Measurements from ENCODE around the gene STUM.

DNA sequence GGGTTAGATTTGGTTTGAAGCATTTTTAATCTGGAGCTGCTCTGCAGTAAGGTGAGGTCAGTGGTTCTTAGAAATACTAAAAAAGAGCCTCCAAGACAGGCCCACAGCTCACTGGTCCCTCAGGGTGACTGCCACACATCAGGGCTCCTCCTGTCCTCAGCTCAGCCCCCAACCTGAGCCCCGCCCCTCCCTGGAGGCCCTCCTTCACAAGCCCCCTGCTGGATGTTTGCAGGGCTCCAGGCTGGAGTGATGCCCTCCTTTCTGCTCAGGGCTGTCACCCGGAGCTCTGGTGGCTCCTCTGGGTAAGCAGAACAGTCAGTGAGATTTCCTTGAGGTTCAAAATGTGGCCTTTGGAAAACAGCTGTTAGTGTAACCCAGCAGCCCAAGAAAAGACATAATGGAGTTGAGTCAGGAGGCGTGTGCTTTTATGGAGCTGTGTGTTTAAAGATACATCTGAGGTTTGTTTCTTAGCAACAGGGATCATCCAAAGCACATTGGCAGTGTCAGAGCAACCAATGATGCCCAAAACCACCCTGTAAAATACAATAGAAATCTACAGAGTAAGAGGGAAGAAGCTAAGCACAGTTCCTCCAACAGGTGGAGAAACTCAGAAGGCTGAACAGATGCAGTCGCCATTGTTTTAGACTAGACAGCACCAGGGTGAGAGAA is 21.4 kb downstream of the STUM start:
- TF ChIP-seq, protein P1, sequence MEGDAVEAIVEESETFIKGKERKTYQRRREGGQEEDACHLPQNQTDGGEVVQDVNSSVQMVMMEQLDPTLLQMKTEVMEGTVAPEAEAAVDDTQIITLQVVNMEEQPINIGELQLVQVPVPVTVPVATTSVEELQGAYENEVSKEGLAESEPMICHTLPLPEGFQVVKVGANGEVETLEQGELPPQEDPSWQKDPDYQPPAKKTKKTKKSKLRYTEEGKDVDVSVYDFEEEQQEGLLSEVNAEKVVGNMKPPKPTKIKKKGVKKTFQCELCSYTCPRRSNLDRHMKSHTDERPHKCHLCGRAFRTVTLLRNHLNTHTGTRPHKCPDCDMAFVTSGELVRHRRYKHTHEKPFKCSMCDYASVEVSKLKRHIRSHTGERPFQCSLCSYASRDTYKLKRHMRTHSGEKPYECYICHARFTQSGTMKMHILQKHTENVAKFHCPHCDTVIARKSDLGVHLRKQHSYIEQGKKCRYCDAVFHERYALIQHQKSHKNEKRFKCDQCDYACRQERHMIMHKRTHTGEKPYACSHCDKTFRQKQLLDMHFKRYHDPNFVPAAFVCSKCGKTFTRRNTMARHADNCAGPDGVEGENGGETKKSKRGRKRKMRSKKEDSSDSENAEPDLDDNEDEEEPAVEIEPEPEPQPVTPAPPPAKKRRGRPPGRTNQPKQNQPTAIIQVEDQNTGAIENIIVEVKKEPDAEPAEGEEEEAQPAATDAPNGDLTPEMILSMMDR (IDR thresholded peaks at IDR 0.05): no peak
- TF ChIP-seq EP300 (IDR thresholded peaks at IDR 0.05): no peak
- no peak for TF ChIP-seq POLR2A (IDR thresholded peaks at IDR 0.05)

All from upper lobe of left lung (tissue), 4 donors.